Stimulated activated naive CD8-positive, alpha-beta T cell treated with anti-CD3 and anti-CD28 coated beads, Interleukin-15, amount 100 ng/mL, for 72 hours (primary cell): ENCODE measurements around the gene RWDD2A.

Experiments
- ATAC-seq: fragments of 150-1000 bp; cut with Tn5 transposase; 2 replicates; pipeline ENCODE4 v1.10.0; 2021; ENCODE audit warnings: mild to moderate bottlenecking, moderate library complexity
- DNase-seq, 2 donors: peaks; one replicate each; pipeline ENCODE4 v3.0.0; 2021 to 2022
- H3K27ac Mint-ChIP-seq, 2 donors: one replicate each; pipeline ENCODE4 v1.8.0; 2022; ENCODE audit warnings: mild to moderate bottlenecking in 2 of 2, mixed read lengths in 2 of 2, moderate library complexity in 2 of 2
- H3K27me3 Mint-ChIP-seq: one replicate; pipeline ENCODE4 v1.8.0; 2022; ENCODE audit warnings: mixed read lengths
- H3K4me1 Mint-ChIP-seq: one replicate; pipeline ENCODE4 v1.8.0; 2022; ENCODE audit warnings: mild to moderate bottlenecking, mixed read lengths
- H3K4me3 Mint-ChIP-seq, 2 donors: one replicate each; pipeline ENCODE4 v1.8.0; 2022; ENCODE audit warnings: mild to moderate bottlenecking in 2 of 2, mixed read lengths in 2 of 2, moderate library complexity in 1 of 2
- H3K9me3 Mint-ChIP-seq, 2 donors: one replicate each; pipeline ENCODE4 v1.8.0; 2022; ENCODE audit warnings: mixed read lengths in 2 of 2

The RWDD2A gene

DNA sequence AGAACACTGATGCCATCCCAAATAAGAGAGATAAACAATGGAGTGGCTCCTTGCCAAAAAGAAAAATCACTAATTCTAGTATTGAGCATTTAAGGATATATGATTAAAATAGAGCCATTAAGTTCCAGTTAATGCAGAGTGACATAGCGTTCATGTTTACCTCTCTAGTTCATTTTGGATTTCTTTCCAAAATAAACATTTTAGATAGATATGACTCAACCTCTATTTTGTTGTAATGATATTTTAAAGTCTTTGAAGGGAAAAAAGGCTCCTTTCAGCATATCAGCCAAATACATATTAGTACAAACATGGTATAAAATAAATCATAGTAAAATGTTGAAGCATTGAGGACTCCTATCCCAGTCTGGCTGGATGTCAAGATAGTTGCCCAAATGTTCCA is 33.4 kb downstream of the RWDD2A start:
- Mint-ChIP-seq H3K9me3 (no peaks in the 10 kb centered on the region), H3K4me1 (no peaks in the 10 kb centered on the region), H3K27ac (no peak overlapping the region), H3K27me3 (peaks cover 8% of the 10 kb centered on the region), H3K4me3 (no peak overlapping the region)
- DNase-seq (no peak), ATAC-seq (no peak)

DNA sequence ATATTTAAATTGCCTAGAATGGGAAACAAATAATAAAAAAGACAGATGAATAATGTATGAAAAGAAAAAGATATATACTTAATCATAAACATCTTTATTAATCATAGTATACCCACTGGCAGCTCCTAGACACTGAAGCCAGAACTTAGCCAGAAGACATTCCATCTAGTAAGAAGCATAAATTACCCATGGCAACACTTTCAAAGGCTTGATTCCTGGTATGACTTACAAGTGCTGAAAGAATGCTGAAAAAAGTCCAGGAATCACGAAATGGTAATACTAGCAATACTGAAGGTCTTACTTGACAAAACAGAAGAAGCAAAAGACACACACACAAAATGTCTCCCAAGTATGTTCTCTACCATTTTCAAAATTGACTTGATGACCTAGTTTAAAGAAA is 38.0 kb downstream of the RWDD2A start:
- ATAC-seq (no peak), DNase-seq (no peak)
- Mint-ChIP-seq H3K4me3 (no peak overlapping the region), H3K4me1 (no peaks in the 10 kb centered on the region), H3K27me3 (peaks cover 28% of the 10 kb centered on the region), H3K9me3 (no peaks in the 10 kb centered on the region), H3K27ac (no peak overlapping the region)

GRCh38 chr6:83247471-83247870 is 54.3 kb downstream of the RWDD2A start:
- no peak overlapping the region for H3K4me3 Mint-ChIP-seq
- ATAC-seq = no peak

More at GRCh38 chr6:83247471-83247870, 54.3 kb downstream of the RWDD2A start:
- H3K4me1 Mint-ChIP-seq = no peaks in the 10 kb centered on the region
- DNase-seq = no peak
- no peak overlapping the region for H3K27ac Mint-ChIP-seq
- H3K27me3 Mint-ChIP-seq = peaks cover 8% of the 10 kb centered on the region
- no peaks in the 10 kb centered on the region for H3K9me3 Mint-ChIP-seq
